PFSK-1 (cell line): ENCODE results near the gene XKRX.

ENCODE experiments used
- FOXP2 ChIP-seq: optimal IDR thresholded peaks from 2 replicates; pipeline ENCODE3; 2011; ENCODE audit warnings: borderline replicate concordance, control low read depth, inconsistent platforms; ENCODE audit not compliant: insufficient read depth; ENCODE audit errors: extremely low read length, extremely low read depth
- POLR2AphosphoS5 ChIP-seq: IDR thresholded peaks from 2 replicates; pipeline ENCODE4 v1.6.1; 2012; ENCODE audit warnings: low read depth, mild to moderate bottlenecking, control low read depth, low read length, moderate library complexity
- REST ChIP-seq, 2 experiments: IDR thresholded peaks; 2 replicates each; pipeline versions ENCODE4 v1.6.1 to v1.8.0; 2011 to 2012; ENCODE audit warnings: low read depth in 2 of 2, low read length in 2 of 2, control low read depth in 1 of 2, inconsistent platforms in 1 of 2, mild to moderate bottlenecking in 1 of 2, moderate library complexity in 1 of 2; ENCODE audit not compliant: insufficient read depth in 1 of 2
- SIN3A ChIP-seq: IDR thresholded peaks from 2 replicates; pipeline ENCODE4 v1.6.1; 2012; ENCODE audit warnings: mild to moderate bottlenecking, low read length, moderate library complexity, borderline replicate concordance; ENCODE audit not compliant: insufficient read depth
- TAF1 ChIP-seq: IDR thresholded peaks from 2 replicates; pipeline ENCODE4 v1.6.1; 2012; ENCODE audit warnings: low read length, control low read depth, borderline replicate concordance; ENCODE audit not compliant: insufficient read depth

GRCh38 chrX:100905620-100906019, 23.1 kb downstream of the XKRX start:
- TF ChIP-seq TAF1 (no peak), POLR2AphosphoS5 (no peak), SIN3A (no peak), FOXP2 (no peak), REST (IDR thresholded peaks at IDR 0.05; ENCODE audit: insufficient read depth in 1 of 2, low read depth in 2 of 2, low read length in 2 of 2) (no peak)
